Thyroid gland (tissue), 4 donors: Measurements from ENCODE around the gene KDM2B.

Experiments used
- CTCF ChIP-seq, 6 experiments: fragments of 200-600 bp in 3 of 6; fragments of 450-650 bp in 3 of 6; sonication (generic) in 3 of 6; IDR thresholded peaks; one replicate each; pipeline ENCODE4 v1.5.1; 2016 to 2019; ENCODE audit warnings: antibody characterized with exemption in 6 of 6, mild to moderate bottlenecking in 2 of 6, inconsistent platforms in 1 of 6, moderate library complexity in 1 of 6
- POLR2A ChIP-seq, 2 donors: fragments of 450-650 bp; IDR thresholded peaks; one replicate each; pipeline ENCODE4 v1.6.1; 2017; ENCODE audit warnings: antibody characterized with exemption in 2 of 2, mild to moderate bottlenecking in 2 of 2, moderate library complexity in 1 of 2

- no peak for TF ChIP-seq POLR2A (IDR thresholded peaks at IDR 0.05)
- no peak for TF ChIP-seq CTCF (IDR thresholded peaks at IDR 0.05)
Measured at GRCh38 chr12:121489874-121490273, 90.9 kb downstream of the KDM2B start.
